Stomach (tissue), 19 donors: Measurements from ENCODE around the gene CBX1. TPM values are rescaled to one million over a fixed set of nuclear protein-coding genes. Genes with fewer than 3 reads are reported as not detected.

Experiments used
- DNase-seq, 2 donors: peaks; one replicate each; pipeline versions ENCODE4 v3.0.0 to v3.0.0-alpha.2; 2013 to 2019
- H3K27ac ChIP-seq, 5 donors: fragments of 200-600 bp in 4 of 5; sonication (generic) in 4 of 5; one replicate each; pipeline ENCODE4 v1.5.1; 2013 to 2019; ENCODE audit warnings: mild to moderate bottlenecking in 1 of 5, moderate library complexity in 1 of 5
- H3K27me3 ChIP-seq, 3 donors: fragments of 200-600 bp; sonication (generic); one replicate each; pipeline ENCODE4 v1.5.1; 2017 to 2019; ENCODE audit warnings: mixed run types in 1 of 3
- H3K36me3 ChIP-seq, 4 donors: fragments of 200-600 bp; sonication (generic); 1 replicate in 3 of 4; 2 replicates in 1 of 4; pipeline ENCODE4 v1.5.1; 2016 to 2019
- H3K4me1 ChIP-seq, 4 donors: fragments of 200-600 bp; sonication (generic); one replicate each; pipeline ENCODE4 v1.5.1; 2016 to 2019
- H3K4me3 ChIP-seq, 4 donors: fragments of 200-600 bp; sonication (generic) in 3 of 4; one replicate each; pipeline ENCODE4 v1.5.1; 2016 to 2019; ENCODE audit warnings: mild to moderate bottlenecking in 1 of 4
- H3K9me3 ChIP-seq, 4 donors: fragments of 200-600 bp; sonication (generic); one replicate each; pipeline ENCODE4 v1.5.1; 2016 to 2019
- EP300 ChIP-seq: sonication (generic); formaldehyde crosslinking; IDR thresholded peaks from one replicate; pipeline ENCODE4 v1.6.1; 2017; ENCODE audit warnings: antibody characterized with exemption
- POLR2A ChIP-seq, 4 donors: fragments of 450-650 bp; IDR thresholded peaks; one replicate each; pipeline ENCODE4 v1.6.1; 2016; ENCODE audit warnings: antibody characterized with exemption in 4 of 4, control low read depth in 2 of 4, mild to moderate bottlenecking in 1 of 4, moderate library complexity in 1 of 4
- POLR2AphosphoS5 ChIP-seq, 3 donors: sonication (generic); formaldehyde crosslinking; IDR thresholded peaks; one replicate each; pipeline ENCODE4 v1.6.1; 2016; ENCODE audit warnings: antibody characterized with exemption in 3 of 3
- WGBS, 5 donors: extraction: QIAGEN DNeasy Blood & Tissue Kit in 3 of 5; methylation state at CpG; one replicate each; pipeline versions ENCODE4 v1.1.5 to v1.1.7; 2013 to 2018; 5-methylcytosine and 5-hydroxymethylcytosine counted together
- intact Hi-C: fragments of 100-400 bp; cut with DNase I; formaldehyde crosslinking; loops from one replicate; pipeline ENCODE4 v1.15.1; 2023; ENCODE audit warnings: low total_unique reads
- long read RNA-seq, 10 donors: transcript quantifications; one replicate each; lab custom pipeline, GENCODE V29; 2026
- polyA plus RNA-seq, 3 donors: library from polyadenylated mRNA; stranded (reverse); fragments of 200-250 nt; gene quantifications; one replicate each; pipeline ENCODE4 v1.2.3, GENCODE V29; 2013
- total RNA-seq, 5 donors: library from RNA; depleted of rRNA; stranded (reverse); fragments of >200 nt; gene quantifications; one replicate each; pipeline versions ENCODE4 v1.1.0 to v1.2.3, GENCODE V29; 2014 to 2016
- TF ChIP-seq, protein P1 (sequence below), 7 experiments: fragments of 450-650 bp in 4 of 7; fragments of 200-600 bp in 3 of 7; sonication (generic) in 3 of 7; IDR thresholded peaks; one replicate each; pipeline ENCODE4 v1.5.1; 2016 to 2019; ENCODE audit warnings: antibody characterized with exemption in 7 of 7, control low read depth in 2 of 7, mild to moderate bottlenecking in 1 of 7
- donor health status: healthy with polysubstance abuse.
- donor health status: Bipolar disorder and iron deficiency.
- donor health status: healthy.

CBX1 gene
- total RNA-seq (10 to 100 TPM; 12.8 to 65.6 (median 40.3) TPM), polyA plus RNA-seq (10 to 100 TPM; 21.3 to 27.3 (median 23.4) TPM)
- long read RNA-seq, donor 1, transcript CBX1-201 (5 exons, 2,232 nt): major isoform, 7 of 24 reads
- long read RNA-seq, donor 1, partial matches to known transcripts: 14 of 24 reads
- long read RNA-seq, donor 1, other reads (novel, unspliced or antisense): 0 of 24 reads
- long read RNA-seq, donor 2, transcript CBX1-201 (5 exons, 2,232 nt): major isoform, 16 of 33 reads
- long read RNA-seq, donor 2, partial matches to known transcripts: 14 of 33 reads
- long read RNA-seq, donor 2, other reads (novel, unspliced or antisense): 0 of 33 reads
- long read RNA-seq, donor 3, transcript CBX1-201 (5 exons, 2,232 nt): major isoform, 14 of 16 reads
- long read RNA-seq, donor 3, partial matches to known transcripts: 0 of 16 reads
- long read RNA-seq, donor 3, other reads (novel, unspliced or antisense): 0 of 16 reads
- long read RNA-seq, donor 4, partial matches to known transcripts: 0 of 4 reads
- long read RNA-seq, donor 4, other reads (novel, unspliced or antisense): 0 of 4 reads
- long read RNA-seq, donor 5, transcript CBX1-201 (5 exons, 2,232 nt): major isoform, 27 of 51 reads
- long read RNA-seq, donor 5, partial matches to known transcripts: 24 of 51 reads
- long read RNA-seq, donor 5, other reads (novel, unspliced or antisense): 0 of 51 reads
- long read RNA-seq, donor 6, transcript CBX1-201 (5 exons, 2,232 nt): major isoform, 41 of 59 reads
- long read RNA-seq, donor 6, partial matches to known transcripts: 14 of 59 reads
- long read RNA-seq, donor 6, other reads (novel, unspliced or antisense): 0 of 59 reads
- long read RNA-seq, donor 7, transcript CBX1-201 (5 exons, 2,232 nt): major isoform, 18 of 57 reads
- long read RNA-seq, donor 7, partial matches to known transcripts: 38 of 57 reads
- long read RNA-seq, donor 7, other reads (novel, unspliced or antisense): 0 of 57 reads
- long read RNA-seq, donor 8, transcript CBX1-201 (5 exons, 2,232 nt): major isoform, 16 of 29 reads
- long read RNA-seq, donor 8, partial matches to known transcripts: 12 of 29 reads
- long read RNA-seq, donor 8, other reads (novel, unspliced or antisense): 0 of 29 reads
- long read RNA-seq, donor 9, transcript CBX1-201 (5 exons, 2,232 nt): major isoform, 17 of 33 reads
- long read RNA-seq, donor 9, partial matches to known transcripts: 16 of 33 reads
- long read RNA-seq, donor 9, other reads (novel, unspliced or antisense): 0 of 33 reads
- long read RNA-seq, donor 10, partial matches to known transcripts: 0 of 4 reads
- long read RNA-seq, donor 10, other reads (novel, unspliced or antisense): 0 of 4 reads

DNA sequence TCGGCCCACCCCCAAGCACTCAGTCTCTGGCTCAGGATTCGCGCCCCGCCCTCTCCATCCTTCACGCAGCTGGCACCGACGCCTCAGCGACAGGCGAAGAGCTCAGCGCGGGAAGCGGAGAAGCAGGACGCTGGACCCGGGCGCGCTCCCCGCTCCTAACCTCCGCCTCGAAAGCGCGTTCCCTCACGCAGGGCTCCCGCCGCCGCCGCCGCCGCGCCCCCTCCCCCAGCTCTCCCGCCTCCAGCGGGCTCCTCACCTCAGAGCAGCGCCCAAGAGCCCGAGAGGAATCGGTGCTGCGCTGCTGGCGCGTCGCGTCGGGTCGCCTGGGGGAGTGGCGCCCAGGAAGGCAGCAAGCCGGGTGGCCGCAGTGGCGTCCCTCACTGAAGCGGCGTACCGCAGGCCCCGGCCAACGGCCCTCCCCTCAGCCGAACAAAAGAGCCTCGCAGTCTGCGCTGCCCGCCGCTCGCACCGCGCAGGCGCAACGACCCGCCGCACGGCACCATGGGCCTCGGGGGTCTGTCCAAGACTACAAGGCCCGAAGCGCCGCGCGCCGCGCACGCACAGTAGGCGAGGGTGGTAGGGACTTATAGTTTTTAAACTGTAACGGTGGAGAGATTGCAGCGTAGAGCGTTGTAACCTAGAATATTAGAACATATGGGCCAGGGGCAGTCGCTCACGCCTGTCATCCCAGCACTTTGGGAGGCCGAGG lies at the start of gene CBX1:
Gene CBX1, minus strand, starts transcription at position 467 of the 709 bp plus-strand sequence. CDS start 24,474 bp downstream, outside the sequence.
- TF ChIP-seq, protein P1, sequence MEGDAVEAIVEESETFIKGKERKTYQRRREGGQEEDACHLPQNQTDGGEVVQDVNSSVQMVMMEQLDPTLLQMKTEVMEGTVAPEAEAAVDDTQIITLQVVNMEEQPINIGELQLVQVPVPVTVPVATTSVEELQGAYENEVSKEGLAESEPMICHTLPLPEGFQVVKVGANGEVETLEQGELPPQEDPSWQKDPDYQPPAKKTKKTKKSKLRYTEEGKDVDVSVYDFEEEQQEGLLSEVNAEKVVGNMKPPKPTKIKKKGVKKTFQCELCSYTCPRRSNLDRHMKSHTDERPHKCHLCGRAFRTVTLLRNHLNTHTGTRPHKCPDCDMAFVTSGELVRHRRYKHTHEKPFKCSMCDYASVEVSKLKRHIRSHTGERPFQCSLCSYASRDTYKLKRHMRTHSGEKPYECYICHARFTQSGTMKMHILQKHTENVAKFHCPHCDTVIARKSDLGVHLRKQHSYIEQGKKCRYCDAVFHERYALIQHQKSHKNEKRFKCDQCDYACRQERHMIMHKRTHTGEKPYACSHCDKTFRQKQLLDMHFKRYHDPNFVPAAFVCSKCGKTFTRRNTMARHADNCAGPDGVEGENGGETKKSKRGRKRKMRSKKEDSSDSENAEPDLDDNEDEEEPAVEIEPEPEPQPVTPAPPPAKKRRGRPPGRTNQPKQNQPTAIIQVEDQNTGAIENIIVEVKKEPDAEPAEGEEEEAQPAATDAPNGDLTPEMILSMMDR (IDR thresholded peaks at IDR 0.05): no peak
- peak; percentile 70 to 94 (median 93) for TF ChIP-seq POLR2AphosphoS5 (IDR thresholded peaks at IDR 0.05)
- peak within 1 kb of the TSS; percentile 84 to 93 (median 89) for H3K27ac ChIP-seq
- H3K27me3 ChIP-seq: no peaks in the 10 kb centered on the region
- H3K36me3 ChIP-seq: no peaks in the 10 kb centered on the region
- intact Hi-C loops: no loop called here
- H3K9me3 ChIP-seq: no peaks in the 10 kb centered on the region
- H3K4me3 ChIP-seq: peak within 1 kb of the TSS; percentile 81 to 95 (median 90)
- WGBS, 5 donors: 0 to 1% (median 0%) methylated on average over 49 to 79 of the region's 79 CpGs
- H3K4me1 ChIP-seq: peaks cover 5 to 41% (median 28%) of the 10 kb centered on the region in 4 donors
- DNase-seq: peak; percentile 94 to 99

GRCh38 chr17:48150597-48151001 lies 49.3 kb upstream of the CBX1 start:
- peaks cover 0 to 87% (median 12%) of the 10 kb centered on the region in 3 donors for H3K27me3 ChIP-seq
- no peak for TF ChIP-seq EP300
- TF ChIP-seq, protein P1 (IDR thresholded peaks at IDR 0.05): no peak
- no peak for TF ChIP-seq POLR2AphosphoS5 (IDR thresholded peaks at IDR 0.05)
- TF ChIP-seq POLR2A (IDR thresholded peaks at IDR 0.05): no peak
- no peak overlapping the region for H3K27ac ChIP-seq
- intact Hi-C loops: no loop called here
- no peaks in the 10 kb centered on the region for H3K9me3 ChIP-seq
- peaks cover 0 to 12% (median 6%) of the 10 kb centered on the region in 4 donors for H3K4me1 ChIP-seq
- no peak for DNase-seq
- no peaks in the 10 kb centered on the region for H3K36me3 ChIP-seq
- no peak overlapping the region for H3K4me3 ChIP-seq
- 56 to 64% (median 60%) methylated on average over 11 of the region's 11 CpGs for WGBS, 5 donors

DNA sequence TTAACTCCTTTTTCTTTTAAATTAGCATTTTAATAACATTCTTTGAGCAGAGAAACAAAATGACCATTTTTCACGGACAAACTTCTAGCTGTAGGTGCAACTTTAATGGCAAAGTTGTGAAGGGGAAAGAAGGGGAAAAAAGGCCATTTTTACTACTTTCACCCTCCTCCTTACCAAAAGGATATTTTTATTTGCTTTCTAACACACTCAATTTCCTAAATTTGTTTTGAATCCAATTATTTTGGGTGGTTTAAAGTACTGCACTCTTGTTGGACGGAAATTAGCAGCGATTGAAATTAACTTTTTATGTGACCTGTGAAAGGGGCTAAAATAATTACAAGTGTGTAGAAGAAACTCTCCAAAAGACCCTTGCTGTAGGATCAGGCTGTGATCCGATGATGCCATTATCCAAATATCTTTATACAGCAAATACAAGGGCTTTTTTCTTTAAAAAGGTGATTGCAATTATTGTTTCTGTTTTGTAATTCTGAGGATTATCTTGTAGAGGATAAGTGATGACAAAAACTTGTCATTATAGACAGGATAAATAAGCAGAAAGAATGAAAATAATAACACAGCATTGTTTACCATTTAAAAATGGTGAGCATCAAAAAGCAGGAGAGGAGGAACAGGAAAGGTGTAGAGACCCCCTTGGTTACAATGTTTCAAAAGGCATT lies 48.6 kb upstream of the CBX1 start:
- intact Hi-C loops: no loop called here
- Histone ChIP-seq H3K27ac (no peak overlapping the region), H3K36me3 (no peaks in the 10 kb centered on the region), H3K9me3 (no peaks in the 10 kb centered on the region), H3K4me1 (peaks cover 0 to 12% (median 6%) of the 10 kb centered on the region in 4 donors), H3K27me3 (peaks cover 0 to 85% (median 12%) of the 10 kb centered on the region in 3 donors), H3K4me3 (no peak overlapping the region)
- TF ChIP-seq POLR2AphosphoS5 (IDR thresholded peaks at IDR 0.05) (no peak), EP300 (no peak), POLR2A (IDR thresholded peaks at IDR 0.05) (no peak)
- TF ChIP-seq, protein P1 (IDR thresholded peaks at IDR 0.05): no peak
- 72 to 78% (median 77%) methylated on average over 4 of the region's 4 CpGs for WGBS, 5 donors
- DNase-seq: no peak
